Loucy (cell line): ENCODE data around the gene SH3YL1.

ENCODE experiments used
- H2AFZ ChIP-seq: fragments of 200-600 bp; sonication (generic); 2 replicates; pipeline ENCODE4 v1.6.0; 2016; ENCODE audit warnings: antibody characterized with exemption, mild to moderate bottlenecking, low read length, moderate library complexity
- H3F3A ChIP-seq: fragments of 200-600 bp; 2 replicates; pipeline ENCODE4 v1.6.0; 2016; ENCODE audit warnings: antibody characterized with exemption, low read depth, mild to moderate bottlenecking
- H3K27me3 ChIP-seq: fragments of 200-600 bp; sonication (generic); 2 replicates; pipeline ENCODE4 v1.6.1; 2014; ENCODE audit warnings: low read length, mild to moderate bottlenecking; ENCODE audit not compliant: insufficient read depth, poor library complexity, severe bottlenecking
- H3K36me3 ChIP-seq: fragments of 200-600 bp; sonication (generic); 2 replicates; pipeline ENCODE4 v1.6.1; 2016; ENCODE audit warnings: low read length; ENCODE audit not compliant: insufficient read depth
- H3K4me1 ChIP-seq: fragments of 200-600 bp; sonication (generic); 2 replicates; pipeline ENCODE4 v1.5.1; 2014; ENCODE audit warnings: low read length, mild to moderate bottlenecking; ENCODE audit not compliant: insufficient read depth, poor library complexity, severe bottlenecking
- H3K4me2 ChIP-seq: fragments of 200-600 bp; sonication (generic); 2 replicates; pipeline ENCODE4 v1.6.0; 2014; ENCODE audit warnings: antibody characterized with exemption, low read length, low read depth, mild to moderate bottlenecking; ENCODE audit not compliant: poor library complexity, severe bottlenecking
- H3K4me3 ChIP-seq: fragments of 200-600 bp; sonication (generic); 2 replicates; pipeline ENCODE4 v1.5.1; 2014; ENCODE audit warnings: low read length, mild to moderate bottlenecking, mixed read lengths; ENCODE audit not compliant: poor library complexity, severe bottlenecking
- H3K79me2 ChIP-seq: fragments of 200-600 bp; sonication (generic); 2 replicates; pipeline ENCODE4 v1.6.1; 2014; ENCODE audit warnings: low read length; ENCODE audit not compliant: insufficient read depth
- H3K9ac ChIP-seq: fragments of 200-600 bp; sonication (generic); 2 replicates; pipeline ENCODE4 v1.6.0; 2014; ENCODE audit warnings: mild to moderate bottlenecking, low read depth, low read length, moderate library complexity; ENCODE audit not compliant: poor library complexity, severe bottlenecking
- H3K9me2 ChIP-seq: fragments of 200-600 bp; sonication (generic); replicated peaks from 2 replicates; pipeline ENCODE4 v1.6.1; 2016; ENCODE audit warnings: low read depth, low read length, mixed read lengths
- H3K9me3 ChIP-seq: fragments of 200-600 bp; sonication (generic); 2 replicates; pipeline ENCODE4 v1.6.1; 2014; ENCODE audit warnings: mild to moderate bottlenecking, antibody characterized with exemption, low read length, low read depth; ENCODE audit not compliant: insufficient read depth
- H4K20me1 ChIP-seq: fragments of 200-600 bp; sonication (generic); 2 replicates; pipeline ENCODE4 v1.6.0; 2014; ENCODE audit warnings: antibody characterized with exemption, low read length, mild to moderate bottlenecking; ENCODE audit not compliant: insufficient read depth, poor library complexity, severe bottlenecking
- CTCF ChIP-seq: fragments of 200-600 bp; sonication (generic); conservative IDR thresholded peaks from 2 replicates; pipeline ENCODE4 v1.5.1; 2014; ENCODE audit warnings: mild to moderate bottlenecking, antibody characterized with exemption, low read length
- EZH2phosphoT487 ChIP-seq: fragments of 200-600 bp; IDR thresholded peaks from 2 replicates; pipeline ENCODE4 v1.6.1; 2018; ENCODE audit warnings: antibody characterized with exemption, mild to moderate bottlenecking, moderate library complexity, borderline replicate concordance

The SH3YL1 gene

GRCh38 chr2:210660-211059, 53.2 kb downstream of the SH3YL1 start:
- no peaks in the 10 kb centered on the region for H3K36me3 ChIP-seq
- no peaks in the 10 kb centered on the region for H3F3A ChIP-seq
- H3K4me3 ChIP-seq = no peak overlapping the region
- H3K79me2 ChIP-seq = no peaks in the 10 kb centered on the region
- peaks cover 14% of the 10 kb centered on the region; the same call in 1 of the 2 replicates for H3K9me3 ChIP-seq
- H3K9ac ChIP-seq = no peak overlapping the region
- H2AFZ ChIP-seq = no peak overlapping the region
- no peaks in the 10 kb centered on the region for H4K20me1 ChIP-seq
- no peak for TF ChIP-seq CTCF
- no peak for TF ChIP-seq EZH2phosphoT487
- no peaks in the 10 kb centered on the region for H3K4me1 ChIP-seq
- H3K9me2 ChIP-seq = no peaks in the 10 kb centered on the region
- no peak overlapping the region for H3K4me2 ChIP-seq
- H3K27me3 ChIP-seq = no peaks in the 10 kb centered on the region

- no peaks in the 10 kb centered on the region for H3K79me2 ChIP-seq
- no peaks in the 10 kb centered on the region for H3K9me2 ChIP-seq
- H3K9ac ChIP-seq = no peak overlapping the region
- H3K4me3 ChIP-seq = no peak overlapping the region
- no peaks in the 10 kb centered on the region for H3K4me1 ChIP-seq
- H3K4me2 ChIP-seq = no peak overlapping the region
- no peaks in the 10 kb centered on the region for H3F3A ChIP-seq
- TF ChIP-seq EZH2phosphoT487 = no peak
- TF ChIP-seq CTCF = no peak
- no peak overlapping the region for H2AFZ ChIP-seq
- H3K9me3 ChIP-seq = peaks cover 14% of the 10 kb centered on the region; the same call in 1 of the 2 replicates
- no peaks in the 10 kb centered on the region for H4K20me1 ChIP-seq
- H3K27me3 ChIP-seq = no peaks in the 10 kb centered on the region
- H3K36me3 ChIP-seq = no peaks in the 10 kb centered on the region
These were observed 54.4 kb downstream of the SH3YL1 start for GRCh38 chr2:209470-209869.

- Histone ChIP-seq H3K9me2 (no peaks in the 10 kb centered on the region), H2AFZ (no peak overlapping the region), H3K4me2 (no peak overlapping the region), H3K27me3 (no peaks in the 10 kb centered on the region), H3K79me2 (no peaks in the 10 kb centered on the region), H4K20me1 (no peaks in the 10 kb centered on the region), H3K9ac (no peak overlapping the region), H3K4me1 (no peaks in the 10 kb centered on the region), H3F3A (no peaks in the 10 kb centered on the region), H3K4me3 (no peak overlapping the region), H3K9me3 (peaks cover 15% of the 10 kb centered on the region; the same call in 1 of the 2 replicates), H3K36me3 (no peaks in the 10 kb centered on the region)
- no peak for TF ChIP-seq EZH2phosphoT487
- no peak for TF ChIP-seq CTCF
These were observed 55.5 kb downstream of the SH3YL1 start for GRCh38 chr2:208335-208734.
